Right lobe of liver (tissue), 6 donors: ENCODE results near the gene KCNH5. TPM values are rescaled to one million over a fixed set of nuclear protein-coding genes. Genes with fewer than 3 reads are reported as not detected.

Source experiments
- ATAC-seq, 4 donors: fragments of 200-7000 bp; cut with Tn5 transposase; one replicate each; pipeline ENCODE4 v1.9.1; 2020; ENCODE audit warnings: mild to moderate bottlenecking in 4 of 4, moderate library complexity in 4 of 4
- DNase-seq, 3 donors: peaks; one replicate each; pipeline ENCODE4 v3.0.0-alpha.2; 2020
- H3K27ac ChIP-seq, 3 donors: fragments of 200-600 bp; one replicate each; pipeline ENCODE4 v1.8.0; 2022
- H3K27me3 ChIP-seq, 2 donors: fragments of 200-600 bp; one replicate each; pipeline ENCODE4 v1.8.0; 2022
- H3K36me3 ChIP-seq, 4 donors: fragments of 200-600 bp; sonication (generic) in 1 of 4; one replicate each; pipeline versions ENCODE4 v1.5.1 to v1.8.0; 2017 to 2022; ENCODE audit warnings: control low read depth in 1 of 4
- H3K4me1 ChIP-seq, 4 donors: fragments of 200-600 bp; sonication (generic) in 1 of 4; one replicate each; pipeline versions ENCODE4 v1.5.1 to v1.8.0; 2017 to 2022; ENCODE audit warnings: control low read depth in 1 of 4
- H3K4me3 ChIP-seq, 3 donors: fragments of 200-600 bp; one replicate each; pipeline ENCODE4 v1.8.0; 2022
- H3K9me3 ChIP-seq, 4 donors: fragments of 200-600 bp; sonication (generic) in 1 of 4; one replicate each; pipeline versions ENCODE4 v1.5.1 to v1.8.0; 2017 to 2022; ENCODE audit warnings: control low read depth in 1 of 4
- POLR2A ChIP-seq: fragments of 450-650 bp; IDR thresholded peaks from one replicate; pipeline ENCODE4 v1.6.1; 2017; ENCODE audit warnings: antibody characterized with exemption, mild to moderate bottlenecking
- WGBS: methylation state at CpG from one replicate; pipeline ENCODE4 v1.1.6; 2018; ENCODE audit warnings: low coverage, low lambda C conversion rate; ENCODE audit not compliant: insufficient coverage; ENCODE audit errors: missing lambda C conversion rate; 5-methylcytosine and 5-hydroxymethylcytosine counted together
- intact Hi-C, 2 donors: fragments of 100-400 bp; cut with DNase I; formaldehyde crosslinking; loops; one replicate each; pipeline versions ENCODE4 v1.11.2 to v1.14.1; 2022
- total RNA-seq, 6 experiments: library from RNA; depleted of rRNA in 2 of 6; stranded (reverse); fragments of >200 nt in 2 of 6; fragmentation: NEBNext Ultra II Directional in 3 of 6; extraction: Animal tissue kit (Norgen Biotek cat#: 25700) in 3 of 6; gene quantifications; one replicate each; pipeline versions ENCODE4 v1.1.0 to v1.2.4, GENCODE V29; 2016 to 2023
- TF ChIP-seq, protein P1 (sequence below), 4 donors: fragments of 200-600 bp in 3 of 4; fragments of 450-650 bp in 1 of 4; IDR thresholded peaks; one replicate each; pipeline versions ENCODE4 v1.5.1 to v1.8.0; 2016 to 2022; ENCODE audit warnings: antibody characterized with exemption in 4 of 4, mild to moderate bottlenecking in 2 of 4
- donor health status: DM: no; HTN: yes; CAD: no.
- donor health status: DM: no; HTN: no; CAD: no.
- donor health status: DM: no; HTN: no; CAD: no.
- donor health status: DM: no; HTN: yes; CAD: no.
- donor health status: DM: no; HTN: yes; CAD: no.

Gene KCNH5
- total RNA-seq, 6 experiments from 2014 or later = not detected

DNA sequence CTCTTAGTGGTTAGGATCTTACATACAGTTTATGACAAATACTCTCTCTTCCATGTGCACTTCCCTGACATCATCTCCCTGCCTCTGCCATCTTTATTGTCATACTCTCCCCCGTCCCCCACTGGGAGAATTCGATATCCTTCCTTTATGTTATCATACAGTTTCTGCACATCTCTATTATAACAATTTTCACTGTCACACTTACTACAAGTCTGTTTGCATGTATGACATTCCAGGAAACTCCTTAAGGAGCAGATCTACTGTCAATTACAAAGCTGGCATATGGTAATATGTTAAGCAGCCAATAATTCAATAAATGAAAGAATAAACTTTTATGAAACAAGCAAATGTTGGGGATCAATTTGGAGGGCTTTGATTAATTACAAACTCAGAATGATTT is 91.1 kb downstream of the KCNH5 start:
- TF ChIP-seq, protein P1, sequence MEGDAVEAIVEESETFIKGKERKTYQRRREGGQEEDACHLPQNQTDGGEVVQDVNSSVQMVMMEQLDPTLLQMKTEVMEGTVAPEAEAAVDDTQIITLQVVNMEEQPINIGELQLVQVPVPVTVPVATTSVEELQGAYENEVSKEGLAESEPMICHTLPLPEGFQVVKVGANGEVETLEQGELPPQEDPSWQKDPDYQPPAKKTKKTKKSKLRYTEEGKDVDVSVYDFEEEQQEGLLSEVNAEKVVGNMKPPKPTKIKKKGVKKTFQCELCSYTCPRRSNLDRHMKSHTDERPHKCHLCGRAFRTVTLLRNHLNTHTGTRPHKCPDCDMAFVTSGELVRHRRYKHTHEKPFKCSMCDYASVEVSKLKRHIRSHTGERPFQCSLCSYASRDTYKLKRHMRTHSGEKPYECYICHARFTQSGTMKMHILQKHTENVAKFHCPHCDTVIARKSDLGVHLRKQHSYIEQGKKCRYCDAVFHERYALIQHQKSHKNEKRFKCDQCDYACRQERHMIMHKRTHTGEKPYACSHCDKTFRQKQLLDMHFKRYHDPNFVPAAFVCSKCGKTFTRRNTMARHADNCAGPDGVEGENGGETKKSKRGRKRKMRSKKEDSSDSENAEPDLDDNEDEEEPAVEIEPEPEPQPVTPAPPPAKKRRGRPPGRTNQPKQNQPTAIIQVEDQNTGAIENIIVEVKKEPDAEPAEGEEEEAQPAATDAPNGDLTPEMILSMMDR (IDR thresholded peaks at IDR 0.05) = no peak
- TF ChIP-seq POLR2A = no peak
- no peaks in the 10 kb centered on the region for H3K9me3 ChIP-seq
- no peaks in the 10 kb centered on the region for H3K36me3 ChIP-seq
- H3K27ac ChIP-seq = no peak overlapping the region
- WGBS = 49% methylated on average over 2 of the region's 2 CpGs
- ATAC-seq (no peak), DNase-seq (no peak)
- intact Hi-C loops = no loop called here
- no peak overlapping the region for H3K4me3 ChIP-seq
- H3K4me1 ChIP-seq = no peaks in the 10 kb centered on the region
- H3K27me3 ChIP-seq = no peaks in the 10 kb centered on the region

DNA sequence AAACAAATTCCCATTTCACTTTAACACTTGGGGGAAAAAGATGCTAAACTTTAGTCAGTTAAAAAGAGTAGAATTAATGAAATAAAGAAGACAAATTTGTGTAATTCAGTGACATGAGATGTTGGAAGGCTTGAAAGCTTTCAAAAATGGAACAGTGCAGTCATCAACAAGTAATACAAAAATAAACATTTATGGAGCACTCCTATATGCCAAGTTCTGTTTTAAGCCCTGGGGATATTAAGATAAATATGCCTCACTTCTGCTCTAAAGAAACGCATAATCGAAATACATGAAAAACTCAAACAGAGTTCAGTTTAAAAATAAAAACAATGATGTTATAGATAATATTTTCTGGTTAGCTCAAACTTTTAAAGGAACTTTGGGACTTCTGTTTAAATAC is 93.0 kb downstream of the KCNH5 start:
- H3K4me1 ChIP-seq = no peaks in the 10 kb centered on the region
- no peak for DNase-seq
- H3K9me3 ChIP-seq = no peaks in the 10 kb centered on the region
- H3K27me3 ChIP-seq = no peaks in the 10 kb centered on the region
- no peak for TF ChIP-seq POLR2A
- TF ChIP-seq, protein P1 (IDR thresholded peaks at IDR 0.05) = no peak
- intact Hi-C loops = no loop called here
- 55% methylated on average over 2 of the region's 2 CpGs for WGBS
- no peak overlapping the region for H3K4me3 ChIP-seq
- ATAC-seq = no peak
- H3K36me3 ChIP-seq = no peaks in the 10 kb centered on the region
- H3K27ac ChIP-seq = no peak overlapping the region

DNA sequence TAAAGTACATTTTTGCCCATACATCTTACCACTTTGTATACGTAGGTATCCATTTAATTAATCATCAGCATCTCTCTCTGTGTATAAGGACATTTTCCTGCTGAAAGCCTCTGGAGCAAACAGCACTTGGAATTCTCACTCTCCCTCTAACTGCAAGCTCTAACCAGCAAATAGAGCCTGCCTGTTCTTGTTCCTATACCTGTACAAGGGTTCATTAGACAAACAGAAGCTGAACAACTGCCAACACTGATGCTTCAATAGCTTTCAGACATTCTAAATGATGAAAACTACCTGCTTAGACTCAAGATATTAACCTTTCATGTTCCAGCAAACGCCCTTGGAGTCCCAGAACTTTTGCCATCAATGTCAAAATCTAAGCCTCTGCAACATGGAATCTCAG is 98.0 kb downstream of the KCNH5 start:
- intact Hi-C loops = no loop called here
- H3K4me1 ChIP-seq = no peaks in the 10 kb centered on the region
- no peak for TF ChIP-seq POLR2A
- TF ChIP-seq, protein P1 (IDR thresholded peaks at IDR 0.05) = no peak
- ATAC-seq (no peak), DNase-seq (no peak)
- no peaks in the 10 kb centered on the region for H3K36me3 ChIP-seq
- H3K4me3 ChIP-seq = no peak overlapping the region
- H3K27ac ChIP-seq = no peak overlapping the region
- no peaks in the 10 kb centered on the region for H3K9me3 ChIP-seq
- no peaks in the 10 kb centered on the region for H3K27me3 ChIP-seq
- 21% methylated on average over 2 of the region's 2 CpGs for WGBS

DNA sequence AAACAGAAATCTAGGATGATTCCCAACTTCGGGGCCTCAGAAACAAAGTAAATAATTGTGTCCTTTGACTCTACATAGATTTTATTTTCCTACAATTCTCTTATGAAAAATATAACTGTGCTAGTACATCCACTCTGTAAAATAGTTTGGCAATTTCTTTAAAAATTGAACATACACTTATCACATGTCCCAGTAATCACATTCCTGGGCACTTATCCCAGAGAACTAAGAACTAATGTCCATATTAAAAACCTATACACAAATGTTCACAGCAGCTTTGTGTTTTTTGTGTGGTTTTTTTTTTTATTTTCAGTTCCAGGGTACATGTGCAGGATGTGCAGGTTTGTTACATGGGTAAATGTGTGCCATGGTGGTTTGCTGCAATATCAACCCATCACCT is 99.0 kb downstream of the KCNH5 start:
- DNase-seq (no peak), ATAC-seq (no peak)
- Histone ChIP-seq H3K27me3 (no peaks in the 10 kb centered on the region), H3K36me3 (no peaks in the 10 kb centered on the region), H3K9me3 (no peaks in the 10 kb centered on the region), H3K4me1 (no peaks in the 10 kb centered on the region), H3K4me3 (no peak overlapping the region), H3K27ac (no peak overlapping the region)
- WGBS = 40% methylated on average over 1 of the region's 1 CpG
- TF ChIP-seq, protein P1 (IDR thresholded peaks at IDR 0.05) = no peak
- no peak for TF ChIP-seq POLR2A
- intact Hi-C loops = no loop called here

DNA sequence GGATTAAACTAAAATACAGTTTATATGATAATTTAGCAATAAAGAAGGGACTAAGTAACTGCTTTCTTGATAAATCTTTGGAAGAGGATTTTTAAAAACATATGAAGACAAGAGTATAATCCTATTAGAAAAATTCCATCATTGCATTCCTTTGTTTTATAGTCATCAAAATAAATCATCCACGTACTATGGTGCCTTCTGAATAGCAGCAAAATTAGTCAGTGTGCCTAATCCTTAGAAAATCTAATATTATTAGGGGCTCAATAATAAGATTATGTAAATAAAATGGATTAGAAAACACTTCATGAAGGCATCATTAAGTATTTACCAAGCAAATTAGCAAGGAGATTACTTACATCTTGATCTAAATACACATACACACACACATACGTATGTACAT is 102.1 kb downstream of the KCNH5 start:
- Histone ChIP-seq H3K9me3 (no peaks in the 10 kb centered on the region), H3K4me1 (no peaks in the 10 kb centered on the region), H3K27me3 (no peaks in the 10 kb centered on the region), H3K27ac (no peak overlapping the region), H3K36me3 (no peaks in the 10 kb centered on the region), H3K4me3 (no peak overlapping the region)
- no peak for ATAC-seq
- no peak for DNase-seq
- 18% methylated on average over 2 of the region's 2 CpGs for WGBS
- intact Hi-C loops = no loop called here
- TF ChIP-seq POLR2A = no peak
- TF ChIP-seq, protein P1 (IDR thresholded peaks at IDR 0.05) = no peak
